Endothelial cell (in vitro differentiated cells): ENCODE data around the gene NRXN2. TPM values are rescaled to one million over a fixed set of nuclear protein-coding genes. Genes with fewer than 3 reads are reported as not detected.

Experiments used
- DNase-seq: peaks from one replicate; pipeline ENCODE4 v3.0.0; 2021; ENCODE audit warnings: low spot score
- H3K27ac Mint-ChIP-seq: one replicate; pipeline ENCODE4 v1.8.0; 2021; ENCODE audit warnings: mixed read lengths, inconsistent platforms; ENCODE audit not compliant: unreplicated experiment
- H3K27me3 Mint-ChIP-seq: one replicate; pipeline ENCODE4 v1.8.0; 2021; ENCODE audit warnings: mild to moderate bottlenecking, moderate library complexity, mixed read lengths, inconsistent platforms; ENCODE audit not compliant: unreplicated experiment
- H3K36me3 Mint-ChIP-seq: one replicate; pipeline ENCODE4 v1.8.0; 2021; ENCODE audit warnings: mild to moderate bottlenecking, low read depth, mixed read lengths, inconsistent platforms; ENCODE audit not compliant: unreplicated experiment
- H3K4me1 Mint-ChIP-seq: one replicate; pipeline ENCODE4 v1.8.0; 2021; ENCODE audit warnings: mild to moderate bottlenecking, mixed read lengths, inconsistent platforms; ENCODE audit not compliant: unreplicated experiment
- H3K4me3 Mint-ChIP-seq: one replicate; pipeline ENCODE4 v1.8.0; 2021; ENCODE audit warnings: mild to moderate bottlenecking, mixed read lengths, inconsistent platforms; ENCODE audit not compliant: unreplicated experiment
- H3K9me3 Mint-ChIP-seq: one replicate; pipeline ENCODE4 v1.8.0; 2021; ENCODE audit warnings: mixed read lengths, inconsistent platforms; ENCODE audit not compliant: unreplicated experiment
- total RNA-seq: library from RNA; stranded (reverse); fragmentation: NEBNext Ultra II Directional; extraction: Animal tissue kit (Norgen Biotek cat#: 25700); gene quantifications from one replicate; pipeline ENCODE4 v1.2.1, GENCODE V29; 2021; ENCODE audit not compliant: unreplicated experiment
- TF ChIP-seq, protein P1 (sequence below): fragments of 200-600 bp; sonication (generic); IDR thresholded peaks from one replicate; pipeline ENCODE4 v1.5.0; 2021; ENCODE audit warnings: antibody characterized with exemption; ENCODE audit not compliant: unreplicated experiment

Gene NRXN2
- total RNA-seq, 1 donor from 2014 or later = 11.5 TPM

DNA sequence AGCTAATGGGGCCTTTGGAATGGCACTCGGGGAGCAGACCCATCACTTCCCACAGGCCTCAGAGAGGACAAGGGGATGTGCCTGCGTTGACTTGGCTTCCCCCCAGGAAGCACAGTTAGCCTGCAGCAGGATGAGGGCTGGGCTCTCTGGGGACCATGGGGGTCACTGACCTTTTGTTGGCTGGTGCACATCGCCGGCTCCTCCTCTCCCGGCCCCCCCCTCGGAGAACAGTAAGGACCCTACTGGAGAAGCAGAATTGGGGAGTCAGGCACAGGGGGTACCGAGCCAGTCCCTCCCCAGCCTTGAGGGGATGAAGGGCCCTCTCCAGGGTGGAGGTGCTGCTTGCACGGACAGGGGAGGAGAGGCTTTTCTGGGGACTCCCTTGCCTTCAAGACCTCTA lies 32.8 kb downstream of the NRXN2 start:
- Mint-ChIP-seq H3K4me1 (peaks cover 44% of the 10 kb centered on the region), H3K9me3 (no peaks in the 10 kb centered on the region), H3K36me3 (no peaks in the 10 kb centered on the region), H3K4me3 (no peak overlapping the region), H3K27me3 (peaks cover 4% of the 10 kb centered on the region), H3K27ac (no peak overlapping the region)
- TF ChIP-seq, protein P1, sequence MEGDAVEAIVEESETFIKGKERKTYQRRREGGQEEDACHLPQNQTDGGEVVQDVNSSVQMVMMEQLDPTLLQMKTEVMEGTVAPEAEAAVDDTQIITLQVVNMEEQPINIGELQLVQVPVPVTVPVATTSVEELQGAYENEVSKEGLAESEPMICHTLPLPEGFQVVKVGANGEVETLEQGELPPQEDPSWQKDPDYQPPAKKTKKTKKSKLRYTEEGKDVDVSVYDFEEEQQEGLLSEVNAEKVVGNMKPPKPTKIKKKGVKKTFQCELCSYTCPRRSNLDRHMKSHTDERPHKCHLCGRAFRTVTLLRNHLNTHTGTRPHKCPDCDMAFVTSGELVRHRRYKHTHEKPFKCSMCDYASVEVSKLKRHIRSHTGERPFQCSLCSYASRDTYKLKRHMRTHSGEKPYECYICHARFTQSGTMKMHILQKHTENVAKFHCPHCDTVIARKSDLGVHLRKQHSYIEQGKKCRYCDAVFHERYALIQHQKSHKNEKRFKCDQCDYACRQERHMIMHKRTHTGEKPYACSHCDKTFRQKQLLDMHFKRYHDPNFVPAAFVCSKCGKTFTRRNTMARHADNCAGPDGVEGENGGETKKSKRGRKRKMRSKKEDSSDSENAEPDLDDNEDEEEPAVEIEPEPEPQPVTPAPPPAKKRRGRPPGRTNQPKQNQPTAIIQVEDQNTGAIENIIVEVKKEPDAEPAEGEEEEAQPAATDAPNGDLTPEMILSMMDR = no peak
- DNase-seq = no peak

DNA sequence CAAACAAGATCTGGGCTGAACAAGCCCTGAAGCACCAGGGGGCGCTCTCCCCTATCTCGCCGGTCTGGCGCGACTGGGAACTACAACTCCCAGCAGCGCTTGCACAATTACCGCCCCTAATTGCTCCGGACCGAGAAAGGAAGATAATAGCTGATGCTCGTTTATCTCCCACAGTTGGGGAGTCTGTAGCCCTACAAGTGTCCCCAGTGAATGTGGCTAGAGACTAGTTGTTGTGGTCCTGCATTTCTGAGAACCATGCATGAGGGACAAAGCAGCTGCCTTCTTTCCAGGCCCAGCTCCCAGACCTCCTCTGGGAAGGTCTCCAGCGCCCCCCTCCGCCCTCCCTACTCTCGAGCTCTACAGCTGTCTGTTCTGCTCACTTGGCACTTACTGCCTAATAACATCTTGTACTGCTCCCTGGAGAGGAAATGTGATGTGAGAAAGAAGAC lies 34.4 kb downstream of the NRXN2 start:
- no peaks in the 10 kb centered on the region for H3K9me3 Mint-ChIP-seq
- DNase-seq = peak; percentile 98
- peak overlapping the region; percentile 91 for H3K4me3 Mint-ChIP-seq
- H3K27me3 Mint-ChIP-seq = peaks cover 2% of the 10 kb centered on the region
- TF ChIP-seq, protein P1 = peak; percentile 84
- peak overlapping the region; percentile 50 for H3K27ac Mint-ChIP-seq
- H3K36me3 Mint-ChIP-seq = peaks cover 8% of the 10 kb centered on the region
- H3K4me1 Mint-ChIP-seq = peaks cover 29% of the 10 kb centered on the region

DNA sequence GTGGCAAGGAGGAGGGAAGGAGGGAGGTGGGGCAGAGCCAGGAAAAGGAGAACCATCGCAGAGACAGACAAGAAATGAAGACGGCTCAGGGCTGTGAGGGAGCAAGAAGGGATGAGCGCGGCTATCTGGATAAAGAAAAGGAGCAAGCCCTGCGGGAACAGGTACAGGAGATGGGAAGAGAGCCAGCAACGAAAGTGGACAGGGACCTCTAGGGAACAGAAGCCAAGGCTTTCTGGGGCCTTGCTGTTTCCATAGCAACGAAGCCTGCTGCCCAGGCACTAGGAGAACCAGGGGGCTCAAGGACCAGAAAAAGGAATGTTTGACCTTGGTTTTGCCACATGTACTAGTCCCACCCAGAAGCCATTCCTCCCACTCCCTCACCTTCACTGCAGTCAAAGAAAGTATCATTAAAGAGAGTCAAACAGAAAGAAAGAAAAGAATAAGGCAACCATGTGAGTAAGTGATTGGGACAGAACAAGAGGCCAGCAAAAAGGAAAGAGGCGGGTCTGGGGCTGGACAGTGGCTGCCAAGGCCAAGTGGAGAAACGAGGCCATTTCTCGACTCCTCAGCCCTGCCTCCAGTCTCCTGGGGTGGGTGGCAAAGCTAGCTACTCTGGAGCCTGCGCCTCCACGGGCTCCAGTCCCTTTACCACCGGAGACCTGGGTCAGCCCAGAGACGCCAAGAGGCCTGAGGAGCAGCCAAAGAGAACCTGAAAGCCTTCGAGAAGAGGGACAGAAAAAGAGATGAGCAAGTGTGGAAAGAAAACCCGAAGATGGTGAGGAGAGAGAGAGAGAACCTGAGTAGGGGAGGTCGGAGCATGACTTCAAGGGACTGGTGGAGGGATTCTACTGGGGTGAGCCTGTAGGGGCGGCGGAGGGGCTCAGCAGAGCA lies 35.1 kb downstream of the NRXN2 start:
- peaks cover 2% of the 10 kb centered on the region for H3K27me3 Mint-ChIP-seq

DNA sequence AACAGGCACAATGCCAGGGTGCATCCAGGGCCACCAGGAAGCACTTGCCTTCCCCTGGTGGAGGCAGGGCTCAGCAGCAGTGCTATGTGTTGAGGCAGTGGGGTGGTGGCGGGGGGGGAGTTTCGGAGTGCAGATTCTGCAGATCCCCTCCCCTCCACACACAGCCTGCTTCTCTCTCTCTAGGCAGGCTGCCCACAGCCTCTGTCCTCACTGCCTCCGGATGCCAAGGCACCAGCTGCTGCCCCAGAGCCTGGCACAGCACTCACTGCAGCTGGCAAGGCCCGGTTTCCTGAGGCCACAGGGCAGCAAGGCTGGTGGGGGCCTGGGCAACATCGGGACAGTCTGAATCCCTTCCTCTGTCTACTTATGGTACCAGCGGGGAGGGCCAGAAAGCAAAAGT lies 35.8 kb downstream of the NRXN2 start:
- H3K27ac Mint-ChIP-seq = no peak overlapping the region
- peaks cover 5% of the 10 kb centered on the region for H3K27me3 Mint-ChIP-seq
- H3K4me1 Mint-ChIP-seq = peaks cover 16% of the 10 kb centered on the region
- no peak for DNase-seq
- TF ChIP-seq, protein P1 = no peak
- no peak overlapping the region for H3K4me3 Mint-ChIP-seq
- peaks cover 8% of the 10 kb centered on the region for H3K36me3 Mint-ChIP-seq
- H3K9me3 Mint-ChIP-seq = no peaks in the 10 kb centered on the region

More for the DNA sequence above, 35.1 kb downstream of the NRXN2 start:
- TF ChIP-seq, protein P1 = no peak
- Mint-ChIP-seq H3K36me3 (peaks cover 8% of the 10 kb centered on the region), H3K9me3 (no peaks in the 10 kb centered on the region), H3K4me1 (peaks cover 23% of the 10 kb centered on the region), H3K27ac (no peak overlapping the region), H3K4me3 (peak overlapping the region; percentile 91)
- DNase-seq = no peak
